Measurements from ENCODE around the gene MMP19. TPM values are rescaled to one million over a fixed set of nuclear protein-coding genes. Genes with fewer than 3 reads are reported as not detected.

Gene MMP19
- total and polyA plus RNA-seq, 2 of the 4 experiments (the other 2 are of a cell fraction) = 9.9 to 34.7 TPM

GRCh38 chr12:55797068-55797467 lies 45.7 kb downstream of the MMP19 start:
- BruUV-seq (replicated peaks) = no TSS peak
- H4K5ac ChIP-seq (ENCODE audit: low read depth, low read length) = no peak overlapping the region
- ChIA-PET POLR2A (ENCODE audit: unreplicated experiment) (interaction anchor here (0.6 kb wide), 1 partner anchor 40 kb away, joined by 3 read pairs; no protein-coding TSS in a partner anchor), CTCF (interaction anchor here (0.5 to 2.8 kb wide), 5 partner anchors 8 to 58 kb away, joined by 3 to 7 read pairs (median 3); partner anchors contain the start of genes ORMDL2 and SARNP)
- H2AFZ ChIP-seq (replicated peaks; ENCODE audit: low read length, poor library complexity) = no peak overlapping the region
- H4K91ac ChIP-seq (ENCODE audit: insufficient read depth, low read depth, low read length) = no peak overlapping the region
- H2BK120ac ChIP-seq (ENCODE audit: low read depth, low read length) = no peak overlapping the region
- no peak overlapping the region for H3K27ac ChIP-seq (ENCODE audit: insufficient read depth, low read length)
- DNase-seq (peak; percentile 56), ATAC-seq (ENCODE audit: low read depth) (peak; percentile 76)
- H3K79me1 ChIP-seq (ENCODE audit: low read depth in 1 of 2, low read length in 2 of 2) = peaks cover 33 to 35% of the 10 kb centered on the region in 2 experiments
- no peak overlapping the region for H3K56ac ChIP-seq (ENCODE audit: extremely low read depth, insufficient read depth, low read length)
- no peak overlapping the region for H3K4me3 ChIP-seq (ENCODE audit: insufficient read depth, low read depth, low read length)
- no peaks in the 10 kb centered on the region for H3K9me1 ChIP-seq (ENCODE audit: insufficient read depth, low read length)
- no peak overlapping the region for H2AK5ac ChIP-seq (ENCODE audit: low read depth, low read length)
- TF ChIP-seq ELK1 (IDR thresholded peaks at IDR 0.05; ENCODE audit: borderline replicate concordance, low read depth, low read length) (no peak), USF2 (IDR thresholded peaks at IDR 0.05; ENCODE audit: low read depth, low read length) (no peak), MAFK (IDR thresholded peaks at IDR 0.05; ENCODE audit: low read depth, low read length) (no peak), RAD21 (IDR thresholded peaks at IDR 0.05; ENCODE audit: low read length) (peak; percentile 63), NFE2L2 (IDR thresholded peaks at IDR 0.05; ENCODE audit: low read depth, low read length) (no peak), FOS (IDR thresholded peaks at IDR 0.05; ENCODE audit: low read depth, low read length) (no peak), SMC3 (IDR thresholded peaks at IDR 0.05; ENCODE audit: low read depth, low read length) (peak; percentile 66), MXI1 (IDR thresholded peaks at IDR 0.05; ENCODE audit: borderline replicate concordance, low read depth, low read length) (no peak), RCOR1 (IDR thresholded peaks at IDR 0.05; ENCODE audit: insufficient replicate concordance, low read length) (no peak), CTCF (conservative IDR thresholded peaks at IDR 0.05; ENCODE audit: low read depth, low read length) (peak; percentile 58), CEBPB (IDR thresholded peaks at IDR 0.05; ENCODE audit: low read depth, low read length) (no peak), BHLHE40 (IDR thresholded peaks at IDR 0.05; ENCODE audit: low read depth, low read length) (no peak)
- no peak overlapping the region for H3K4me2 ChIP-seq (ENCODE audit: low read depth, low read length)
- H2BK5ac ChIP-seq (ENCODE audit: low read depth, low read length, poor library complexity, severe bottlenecking) = no peak overlapping the region
- dilution Hi-C loops (cut with HindIII; ENCODE audit: low sequenced_read_pairs, unreplicated experiment) = no loop called here
- no peak overlapping the region for H3K9ac ChIP-seq (ENCODE audit: low read depth, low read length)
- intact Hi-C loops (cut with micrococcal nuclease) = loop anchor here (1.0 kb wide), 1 partner anchor 59 kb away; no protein-coding TSS in a partner anchor
- peaks cover 34% of the 10 kb centered on the region for H3K36me3 ChIP-seq (ENCODE audit: control insufficient read depth, insufficient read depth, low read length)
- no peaks in the 10 kb centered on the region for H3K9me3 ChIP-seq (ENCODE audit: control insufficient read depth, insufficient read depth, low read length)
- H4K8ac ChIP-seq (ENCODE audit: low read depth in 2 of 2, low read length in 2 of 2) = no peak overlapping the region
- H3K18ac ChIP-seq (ENCODE audit: low read depth, low read length) = no peak overlapping the region
- peaks cover 8% of the 10 kb centered on the region for H4K20me1 ChIP-seq (ENCODE audit: insufficient read depth, low read length)
- no peak overlapping the region for H3K23ac ChIP-seq (ENCODE audit: low read depth, low read length)
- H3K27me3 ChIP-seq (ENCODE audit: control insufficient read depth, insufficient read depth, low read length) = no peaks in the 10 kb centered on the region
- in situ Hi-C loops (cut with MboI; ENCODE audit: low sequenced_read_pairs) = no loop called here
- H2BK20ac ChIP-seq (ENCODE audit: low read depth, low read length) = no peak overlapping the region
- H2BK15ac ChIP-seq (ENCODE audit: low read depth, low read length) = no peak overlapping the region
- WGBS, 2 experiments (ENCODE audit: extremely low coverage in 2 of 2, insufficient read length in 1 of 2) = 60% methylated on average over 2 of the region's 5 CpGs; no CpG with 5 or more reads in 1 of the 2 experiments
- no peak overlapping the region for H2AK9ac ChIP-seq (replicated peaks; ENCODE audit: low read depth, low read length, poor library complexity)
- no peak overlapping the region for H3K4ac ChIP-seq (ENCODE audit: low read depth, low read length)
- no peaks in the 10 kb centered on the region; the same call in 1 of the 2 replicates for H3K4me1 ChIP-seq (ENCODE audit: control insufficient read depth, insufficient read depth, low read length)
- H3K14ac ChIP-seq (replicated peaks; ENCODE audit: low read depth, low read length) = no peak overlapping the region
